ENCODE results near the gene TMEM234.

TMEM234 gene

DNA sequence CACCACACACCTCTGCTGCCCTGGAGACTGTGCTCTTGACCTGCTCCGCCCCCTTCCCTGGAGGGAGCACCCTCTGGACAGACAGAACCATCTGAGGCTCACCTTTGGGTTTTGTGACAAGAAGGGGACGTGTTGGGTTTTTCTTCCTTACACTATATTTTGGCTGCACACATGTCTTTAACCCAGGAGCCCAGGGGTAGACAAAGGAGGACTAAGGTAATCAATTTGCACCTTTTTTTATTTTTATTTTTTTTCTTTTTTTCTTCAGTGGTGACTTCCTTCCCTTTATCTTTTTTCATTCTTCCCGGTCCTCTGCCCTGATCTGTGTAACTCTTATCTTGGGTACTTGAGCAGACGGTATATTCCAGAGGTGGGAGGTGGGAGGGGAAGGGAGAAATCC is 51.2 kb downstream of the TMEM234 start:
- DNase-seq, result no peak

Data from activated naive CD4-positive, alpha-beta T cell treated with Interleukin-2 at 50 U/mL for 16 hours (primary cell).